ENCODE data around the gene C14orf93.
"Not testable (repeated sequence)": the region's sequence is repeated elsewhere in the genome, so short reads cannot be mapped to it uniquely, and the experiment has no call there.

C14orf93 gene

GRCh38 chr14:22966783-22967269 is 43.1 kb downstream of the C14orf93 start:
- DNase-seq, result no peak

- not testable (repeated sequence) for DNase-seq
These were observed 43.8 kb downstream of the C14orf93 start for GRCh38 chr14:22965916-22966782.

- no peak for DNase-seq
These were observed 47.8 kb downstream of the C14orf93 start for GRCh38 chr14:22962061-22962676.

GRCh38 chr14:22955702-22956569 is 54.0 kb downstream of the C14orf93 start:
- DNase-seq, result no peak

GRCh38 chr14:22952418-22952817 is 57.5 kb downstream of the C14orf93 start:
- DNase-seq, result no peak

- DNase-seq, result not testable (repeated sequence)
These were observed 58.1 kb downstream of the C14orf93 start for GRCh38 chr14:22951795-22952194.

- no peak for DNase-seq
These were observed 64.3 kb downstream of the C14orf93 start for GRCh38 chr14:22945642-22946041.

GRCh38 chr14:22939684-22940083 is 70.3 kb downstream of the C14orf93 start:
- no peak for DNase-seq
